Measurements from ENCODE around the gene HDAC5.

- TF ChIP-seq CTCF (IDR thresholded peaks at IDR 0.05) (no peak), EP300 (IDR thresholded peaks at IDR 0.05) (no peak), POLR2AphosphoS5 (IDR thresholded peaks at IDR 0.05) (no peak), POLR2A (IDR thresholded peaks at IDR 0.05) (no peak)
Observed at GRCh38 chr17:44067545-44067940, 55.9 kb downstream of the HDAC5 start.
